Activated naive CD8-positive, alpha-beta T cell treated with anti-CD3 and anti-CD28 coated beads, Interleukin-2, amount 50 U/mL, for 24 hours (primary cell): ENCODE measurements around the gene MAST2.
"Not testable (repeated sequence)": the region's sequence is repeated elsewhere in the genome, so short reads cannot be mapped to it uniquely, and the experiment has no call there.

Source experiments
- ATAC-seq: fragments of 150-1000 bp; cut with Tn5 transposase; one replicate; pipeline ENCODE4 v1.10.0; 2021
- DNase-seq: peaks from one replicate; pipeline ENCODE4 v3.0.0; 2021
- H3K27ac Mint-ChIP-seq: one replicate; pipeline ENCODE4 v1.8.0; 2021; ENCODE audit warnings: mild to moderate bottlenecking, mixed read lengths
- H3K27me3 Mint-ChIP-seq: one replicate; pipeline ENCODE4 v1.8.0; 2021; ENCODE audit warnings: mixed read lengths
- H3K36me3 Mint-ChIP-seq: one replicate; pipeline ENCODE4 v1.8.0; 2021; ENCODE audit warnings: low read depth, mixed read lengths
- H3K4me1 Mint-ChIP-seq: one replicate; pipeline ENCODE4 v1.8.0; 2021; ENCODE audit warnings: mixed read lengths
- H3K4me3 Mint-ChIP-seq: one replicate; pipeline ENCODE4 v1.8.0; 2021; ENCODE audit warnings: mild to moderate bottlenecking, moderate library complexity, mixed read lengths
- H3K9me3 Mint-ChIP-seq: one replicate; pipeline ENCODE4 v1.8.0; 2021; ENCODE audit warnings: mixed read lengths

MAST2 gene

GRCh38 chr1:45938029-45938428 is 134.6 kb downstream of the MAST2 start:
- H3K36me3 Mint-ChIP-seq: peaks cover 3% of the 10 kb centered on the region
- no peaks in the 10 kb centered on the region for H3K27me3 Mint-ChIP-seq
- no peaks in the 10 kb centered on the region for H3K4me1 Mint-ChIP-seq
- H3K4me3 Mint-ChIP-seq: no peak overlapping the region
- ATAC-seq (no peak), DNase-seq (no peak)
- H3K9me3 Mint-ChIP-seq: no peaks in the 10 kb centered on the region
- H3K27ac Mint-ChIP-seq: no peak overlapping the region

GRCh38 chr1:45942411-45942810 is 139.0 kb downstream of the MAST2 start:
- Mint-ChIP-seq H3K4me1 (no peaks in the 10 kb centered on the region), H3K27me3 (no peaks in the 10 kb centered on the region), H3K9me3 (no peaks in the 10 kb centered on the region), H3K27ac (no peak overlapping the region), H3K36me3 (peaks cover 3% of the 10 kb centered on the region), H3K4me3 (no peak overlapping the region)
- DNase-seq: no peak
- ATAC-seq: no peak

- peaks cover 3% of the 10 kb centered on the region for H3K9me3 Mint-ChIP-seq
- DNase-seq (no peak), ATAC-seq (no peak)
- no peak overlapping the region for H3K4me3 Mint-ChIP-seq
- no peaks in the 10 kb centered on the region for H3K4me1 Mint-ChIP-seq
- no peak overlapping the region for H3K27ac Mint-ChIP-seq
- H3K27me3 Mint-ChIP-seq: no peaks in the 10 kb centered on the region
- peaks cover 5% of the 10 kb centered on the region for H3K36me3 Mint-ChIP-seq
Measured at GRCh38 chr1:45943185-45943584, 139.8 kb downstream of the MAST2 start.

GRCh38 chr1:45945426-45945825 is 142.0 kb downstream of the MAST2 start:
- H3K4me1 Mint-ChIP-seq: no peaks in the 10 kb centered on the region
- ATAC-seq (no peak), DNase-seq (no peak)
- H3K36me3 Mint-ChIP-seq: peaks cover 5% of the 10 kb centered on the region
- no peak overlapping the region for H3K4me3 Mint-ChIP-seq
- H3K9me3 Mint-ChIP-seq: peaks cover 3% of the 10 kb centered on the region
- H3K27me3 Mint-ChIP-seq: no peaks in the 10 kb centered on the region
- no peak overlapping the region for H3K27ac Mint-ChIP-seq

GRCh38 chr1:45949462-45949861 is 146.1 kb downstream of the MAST2 start:
- H3K4me3 Mint-ChIP-seq, DNase-seq, H3K27me3 Mint-ChIP-seq, H3K4me1 Mint-ChIP-seq, H3K9me3 Mint-ChIP-seq, H3K27ac Mint-ChIP-seq, ATAC-seq, H3K36me3 Mint-ChIP-seq: not testable (repeated sequence)

- no peak for DNase-seq
- Mint-ChIP-seq H3K36me3 (peaks cover 2% of the 10 kb centered on the region), H3K27ac (no peak overlapping the region)
Measured at GRCh38 chr1:45952072-45952471, 148.7 kb downstream of the MAST2 start.

GRCh38 chr1:45953934-45954847 is 150.8 kb downstream of the MAST2 start:
- H3K27me3 Mint-ChIP-seq: no peaks in the 10 kb centered on the region
- DNase-seq (no peak), ATAC-seq (no peak)
- no peaks in the 10 kb centered on the region for H3K36me3 Mint-ChIP-seq
- no peak overlapping the region for H3K4me3 Mint-ChIP-seq
- no peaks in the 10 kb centered on the region for H3K9me3 Mint-ChIP-seq
- no peak overlapping the region for H3K27ac Mint-ChIP-seq
- no peaks in the 10 kb centered on the region for H3K4me1 Mint-ChIP-seq

More at GRCh38 chr1:45952072-45952471, 148.7 kb downstream of the MAST2 start:
- no peaks in the 10 kb centered on the region for H3K4me1 Mint-ChIP-seq
- no peak for ATAC-seq
- no peaks in the 10 kb centered on the region for H3K27me3 Mint-ChIP-seq
- no peak overlapping the region for H3K4me3 Mint-ChIP-seq
- H3K9me3 Mint-ChIP-seq: peaks cover 3% of the 10 kb centered on the region

- Mint-ChIP-seq H3K27me3 (no peaks in the 10 kb centered on the region), H3K27ac (no peak overlapping the region), H3K36me3 (peaks cover 13% of the 10 kb centered on the region), H3K9me3 (no peaks in the 10 kb centered on the region), H3K4me1 (no peaks in the 10 kb centered on the region), H3K4me3 (no peak overlapping the region)
- ATAC-seq (no peak), DNase-seq (no peak)
Measured at GRCh38 chr1:45957684-45958083, 154.3 kb downstream of the MAST2 start.

- DNase-seq (no peak), ATAC-seq (no peak)
- no peak overlapping the region for H3K4me3 Mint-ChIP-seq
- H3K4me1 Mint-ChIP-seq: no peaks in the 10 kb centered on the region
- H3K27ac Mint-ChIP-seq: no peak overlapping the region
- H3K9me3 Mint-ChIP-seq: no peaks in the 10 kb centered on the region
- peaks cover 15% of the 10 kb centered on the region for H3K36me3 Mint-ChIP-seq
- no peaks in the 10 kb centered on the region for H3K27me3 Mint-ChIP-seq
Measured at GRCh38 chr1:45958317-45958716, 154.9 kb downstream of the MAST2 start.

GRCh38 chr1:45960930-45961715 is 157.7 kb downstream of the MAST2 start:
- DNase-seq (no peak), ATAC-seq (no peak)
- no peak overlapping the region for H3K27ac Mint-ChIP-seq
- H3K27me3 Mint-ChIP-seq: no peaks in the 10 kb centered on the region
- H3K36me3 Mint-ChIP-seq: peaks cover 18% of the 10 kb centered on the region
- no peaks in the 10 kb centered on the region for H3K4me1 Mint-ChIP-seq
- no peaks in the 10 kb centered on the region for H3K9me3 Mint-ChIP-seq
- no peak overlapping the region for H3K4me3 Mint-ChIP-seq

GRCh38 chr1:45961936-45962335 is 158.5 kb downstream of the MAST2 start:
- H3K27ac Mint-ChIP-seq, H3K27me3 Mint-ChIP-seq, ATAC-seq, H3K4me1 Mint-ChIP-seq, DNase-seq, H3K9me3 Mint-ChIP-seq, H3K4me3 Mint-ChIP-seq: not testable (repeated sequence)
- peaks cover 18% of the 10 kb centered on the region for H3K36me3 Mint-ChIP-seq

- no peaks in the 10 kb centered on the region for H3K9me3 Mint-ChIP-seq
- H3K36me3 Mint-ChIP-seq: peaks cover 6% of the 10 kb centered on the region
- DNase-seq (no peak), ATAC-seq (no peak)
- H3K4me3 Mint-ChIP-seq: no peak overlapping the region
- no peak overlapping the region for H3K27ac Mint-ChIP-seq
- H3K4me1 Mint-ChIP-seq: no peaks in the 10 kb centered on the region
- H3K27me3 Mint-ChIP-seq: no peaks in the 10 kb centered on the region
Measured at GRCh38 chr1:45968941-45969666, 165.7 kb downstream of the MAST2 start.

GRCh38 chr1:45969866-45970265 is 166.5 kb downstream of the MAST2 start:
- Mint-ChIP-seq H3K27ac (no peak overlapping the region), H3K36me3 (peaks cover 6% of the 10 kb centered on the region), H3K27me3 (no peaks in the 10 kb centered on the region), H3K4me3 (no peak overlapping the region), H3K4me1 (no peaks in the 10 kb centered on the region), H3K9me3 (no peaks in the 10 kb centered on the region)
- DNase-seq (no peak), ATAC-seq (no peak)

- ATAC-seq (no peak), DNase-seq (no peak)
- Mint-ChIP-seq H3K4me3 (no peak overlapping the region), H3K27me3 (no peaks in the 10 kb centered on the region), H3K36me3 (peaks cover 4% of the 10 kb centered on the region), H3K9me3 (no peaks in the 10 kb centered on the region), H3K4me1 (no peaks in the 10 kb centered on the region), H3K27ac (no peak overlapping the region)
Measured at GRCh38 chr1:45971335-45971734, 167.9 kb downstream of the MAST2 start.
